ENCODE results near the gene ABR. TPM values are rescaled to one million over a fixed set of nuclear protein-coding genes. Genes with fewer than 3 reads are reported as not detected.

ABR gene
- total RNA-seq, 1 experiment from 2014 or later: 5.6 TPM

DNA sequence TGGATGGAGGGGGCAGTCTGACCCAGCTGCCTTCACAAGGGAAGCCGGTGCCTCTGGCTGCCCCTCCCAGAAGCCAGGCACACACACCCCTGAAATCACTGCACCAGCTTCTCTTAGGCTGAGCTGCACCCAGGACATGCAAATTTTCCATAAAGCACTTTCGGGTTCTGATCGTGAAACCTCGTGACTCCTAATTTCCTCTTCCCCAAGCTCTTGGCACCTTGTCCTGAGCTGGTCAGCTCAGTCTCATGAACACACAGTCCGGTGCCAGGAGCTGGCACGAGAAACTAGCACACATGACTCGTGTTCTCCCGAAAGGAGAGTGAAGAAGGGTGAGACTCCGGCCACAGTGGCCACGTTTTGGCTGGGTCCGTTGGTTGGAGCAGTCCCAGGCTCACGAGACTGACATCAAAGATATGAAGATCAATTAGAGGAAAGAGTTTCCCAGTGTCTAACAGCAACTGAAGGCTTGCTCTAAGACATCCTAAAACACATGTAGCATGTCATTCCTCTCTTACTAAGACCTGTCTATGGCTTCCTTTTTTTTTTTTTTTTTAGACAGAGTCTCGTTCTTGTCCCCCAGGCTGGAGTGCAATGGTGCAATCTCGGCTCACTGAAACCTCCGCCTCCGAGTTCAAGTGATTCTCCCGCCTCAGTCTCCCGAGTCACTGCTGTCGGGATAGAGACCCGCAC is 9.2 kb upstream of the ABR start:
- Histone ChIP-seq H3K9me3 (replicated peaks) (no peaks in the 10 kb centered on the region), H3K27me3 (no peaks in the 10 kb centered on the region), H3K27ac (no peak overlapping the region), H3K4me1 (no peaks in the 10 kb centered on the region), H3K4me3 (no peak overlapping the region), H3K36me3 (no peaks in the 10 kb centered on the region)
- no peak for DNase-seq

DNA sequence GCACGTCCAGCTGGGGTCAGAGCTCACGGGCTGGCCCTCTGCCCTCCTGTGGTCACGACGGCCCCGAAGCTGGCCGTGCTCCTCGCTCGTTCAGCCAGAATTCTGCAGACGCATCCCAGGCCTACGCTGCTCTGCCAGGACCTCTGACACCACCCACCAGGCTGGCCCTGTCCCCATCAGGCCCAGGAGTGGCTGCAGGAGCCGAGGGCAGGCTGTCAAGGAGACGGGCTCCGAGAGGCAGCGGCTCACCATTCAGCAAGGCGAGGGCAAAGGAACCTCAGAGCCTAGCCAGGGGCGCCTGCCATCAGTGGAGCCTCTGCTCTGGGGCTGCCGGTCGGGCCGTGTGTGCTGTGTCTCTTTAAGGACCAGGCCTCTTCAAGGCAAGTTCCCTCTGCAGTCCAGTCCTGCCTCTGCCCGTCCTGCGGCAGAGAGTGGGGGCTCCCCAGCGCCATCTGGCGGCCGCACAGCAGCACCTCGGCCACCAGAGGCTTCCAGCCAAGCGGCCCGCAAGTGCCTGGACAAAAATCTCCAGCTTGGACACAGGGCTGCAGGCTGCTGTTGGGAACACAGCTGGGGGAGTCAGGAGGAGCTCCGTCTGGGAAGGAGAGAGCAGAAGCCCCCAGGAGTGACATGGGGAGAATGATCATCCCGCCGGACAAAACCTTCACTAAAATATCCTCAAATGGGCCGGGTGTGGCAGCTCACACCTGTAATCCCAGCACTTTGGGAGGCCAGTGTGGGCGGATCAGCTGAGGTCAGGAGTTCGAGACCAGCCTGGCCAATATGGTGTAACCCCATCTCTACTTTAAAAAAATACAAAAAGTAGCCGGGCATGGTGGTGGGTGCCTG is 7.4 kb upstream of the ABR start:
- DNase-seq: peak; percentile 70 to 80
- no peak overlapping the region for H3K27ac ChIP-seq
- H3K27me3 ChIP-seq: no peaks in the 10 kb centered on the region
- no peak overlapping the region for H3K4me3 ChIP-seq
- H3K9me3 ChIP-seq (replicated peaks): no peaks in the 10 kb centered on the region
- no peaks in the 10 kb centered on the region for H3K36me3 ChIP-seq
- 0 out of 2 replicates have a peak, but pooled peaks cover 5% of the 10 kb centered on the region for H3K4me1 ChIP-seq

DNA sequence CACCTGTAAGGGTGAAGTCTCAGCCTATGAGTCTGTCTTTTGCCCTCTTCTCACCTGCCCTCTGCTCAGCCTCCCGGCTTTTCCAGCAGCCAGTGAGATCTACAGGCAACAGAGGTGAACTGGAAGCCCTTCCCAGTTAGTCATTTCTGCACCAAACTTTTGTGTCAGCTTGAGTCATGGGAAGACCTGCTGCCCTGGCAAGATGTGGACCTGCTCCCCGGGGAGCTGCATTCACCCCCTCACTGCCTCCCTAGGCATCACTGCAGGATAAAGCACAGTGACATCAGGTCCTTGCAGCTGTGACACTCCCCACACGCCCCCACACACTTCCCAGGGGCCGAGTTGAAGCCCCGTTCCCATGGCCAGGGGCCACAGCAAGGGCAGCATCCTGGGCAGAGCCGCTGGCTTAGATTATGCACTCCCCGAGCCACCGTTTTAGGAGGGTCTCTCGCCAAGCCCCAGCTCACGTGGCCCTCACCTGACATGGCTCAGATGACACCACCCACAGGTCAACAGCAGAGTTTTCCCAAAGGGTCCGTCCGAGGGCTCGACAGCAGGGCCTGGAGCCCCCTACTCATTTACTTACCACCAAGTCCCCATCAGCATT is 6.5 kb upstream of the ABR start:
- Histone ChIP-seq H3K9me3 (replicated peaks) (no peaks in the 10 kb centered on the region), H3K36me3 (no peaks in the 10 kb centered on the region), H3K27me3 (no peaks in the 10 kb centered on the region), H3K4me3 (no peak overlapping the region), H3K4me1 (0 out of 2 replicates have a peak, but pooled peaks cover 5% of the 10 kb centered on the region), H3K27ac (no peak overlapping the region)
- DNase-seq: no peak

DNA sequence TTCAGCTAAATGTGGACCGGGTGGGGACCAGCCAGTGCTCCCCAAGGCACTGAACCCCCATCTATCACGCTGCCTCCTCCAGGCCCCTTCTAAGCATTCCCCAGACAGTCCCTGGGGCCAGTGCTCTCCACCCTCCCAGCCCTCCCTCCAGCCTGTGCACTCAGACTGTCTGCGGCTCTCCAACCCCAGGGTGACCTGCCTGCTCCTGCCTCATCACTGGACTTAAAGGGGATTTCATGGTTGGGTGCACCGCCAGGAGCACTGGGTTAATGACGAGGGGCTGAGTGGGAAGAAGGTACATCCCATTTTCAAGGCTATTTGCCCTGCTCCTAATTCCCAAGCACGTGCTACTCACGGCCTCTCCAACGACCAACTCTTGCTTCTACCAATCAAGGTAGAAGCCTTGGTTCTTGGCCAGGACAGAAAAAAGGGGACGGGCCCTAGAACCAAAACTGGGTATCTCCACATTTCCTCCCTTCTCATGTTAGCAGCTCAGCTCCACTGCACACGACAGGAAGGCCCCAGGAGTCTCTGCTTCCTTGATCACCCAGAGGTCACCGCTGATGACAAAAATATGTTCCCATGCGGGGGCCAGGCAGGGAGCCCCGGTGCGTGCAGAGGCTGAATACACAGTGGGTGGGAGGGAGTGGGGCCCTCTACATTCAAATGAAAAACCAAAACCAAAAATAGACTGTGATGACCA is 3.5 kb upstream of the ABR start:
- H3K4me3 ChIP-seq: no peak overlapping the region
- no peaks in the 10 kb centered on the region for H3K27me3 ChIP-seq
- no peak overlapping the region for H3K27ac ChIP-seq
- DNase-seq: peak; percentile 15 to 34
- H3K36me3 ChIP-seq: no peaks in the 10 kb centered on the region
- 0 out of 2 replicates have a peak, but pooled peaks cover 5% of the 10 kb centered on the region for H3K4me1 ChIP-seq
- H3K9me3 ChIP-seq (replicated peaks): no peaks in the 10 kb centered on the region

DNA sequence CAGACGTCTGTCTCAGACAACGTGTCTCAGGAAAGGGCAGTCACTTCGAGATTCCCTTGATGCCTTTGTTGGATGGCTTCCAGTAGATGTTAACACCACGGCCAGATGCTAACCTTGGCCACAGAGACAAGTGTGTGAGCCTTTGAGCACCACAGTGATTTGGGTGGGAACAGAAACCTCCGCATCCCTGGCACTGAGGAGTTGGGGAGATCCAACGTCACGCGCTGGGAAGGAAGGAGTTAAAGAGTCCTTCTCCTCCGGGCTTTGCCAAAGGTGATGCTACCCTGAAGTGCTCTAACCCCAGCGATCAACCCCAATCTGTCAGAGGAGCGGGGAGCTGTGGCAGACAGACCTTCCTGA is 3.0 kb upstream of the ABR start:
- H3K4me1 ChIP-seq: 0 out of 2 replicates have a peak, but pooled peaks cover 5% of the 10 kb centered on the region
- no peaks in the 10 kb centered on the region for H3K27me3 ChIP-seq

DNA sequence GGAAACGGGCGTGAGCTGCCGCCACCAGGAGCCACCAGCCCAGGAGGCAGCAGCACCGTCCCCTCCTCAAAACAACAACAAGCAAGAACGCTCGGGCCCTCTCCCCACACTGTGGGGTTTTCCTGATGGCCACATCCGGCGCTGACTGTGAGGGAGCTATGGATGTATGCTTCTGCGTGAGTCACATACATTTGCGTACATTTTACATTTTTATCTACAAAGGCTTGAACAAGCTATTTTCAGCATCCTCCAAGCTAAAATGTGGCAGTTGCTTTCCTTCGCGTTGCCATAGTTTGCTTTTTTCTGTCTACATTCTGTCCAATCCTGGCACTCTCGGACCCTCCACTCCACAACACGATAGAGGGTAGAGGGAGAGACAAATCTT is 2.0 kb upstream of the ABR start:
- Histone ChIP-seq H3K9me3 (replicated peaks) (no peaks in the 10 kb centered on the region), H3K27me3 (no peaks in the 10 kb centered on the region), H3K27ac (no peak overlapping the region), H3K4me1 (0 out of 2 replicates have a peak, but pooled peaks cover 5% of the 10 kb centered on the region), H3K36me3 (no peaks in the 10 kb centered on the region), H3K4me3 (no peak overlapping the region)
- DNase-seq: no peak

More for the DNA sequence above, 3.0 kb upstream of the ABR start:
- H3K9me3 ChIP-seq (replicated peaks): no peaks in the 10 kb centered on the region
- DNase-seq: no peak
- H3K36me3 ChIP-seq: no peaks in the 10 kb centered on the region
- no peak overlapping the region for H3K4me3 ChIP-seq
- H3K27ac ChIP-seq: no peak overlapping the region

DNA sequence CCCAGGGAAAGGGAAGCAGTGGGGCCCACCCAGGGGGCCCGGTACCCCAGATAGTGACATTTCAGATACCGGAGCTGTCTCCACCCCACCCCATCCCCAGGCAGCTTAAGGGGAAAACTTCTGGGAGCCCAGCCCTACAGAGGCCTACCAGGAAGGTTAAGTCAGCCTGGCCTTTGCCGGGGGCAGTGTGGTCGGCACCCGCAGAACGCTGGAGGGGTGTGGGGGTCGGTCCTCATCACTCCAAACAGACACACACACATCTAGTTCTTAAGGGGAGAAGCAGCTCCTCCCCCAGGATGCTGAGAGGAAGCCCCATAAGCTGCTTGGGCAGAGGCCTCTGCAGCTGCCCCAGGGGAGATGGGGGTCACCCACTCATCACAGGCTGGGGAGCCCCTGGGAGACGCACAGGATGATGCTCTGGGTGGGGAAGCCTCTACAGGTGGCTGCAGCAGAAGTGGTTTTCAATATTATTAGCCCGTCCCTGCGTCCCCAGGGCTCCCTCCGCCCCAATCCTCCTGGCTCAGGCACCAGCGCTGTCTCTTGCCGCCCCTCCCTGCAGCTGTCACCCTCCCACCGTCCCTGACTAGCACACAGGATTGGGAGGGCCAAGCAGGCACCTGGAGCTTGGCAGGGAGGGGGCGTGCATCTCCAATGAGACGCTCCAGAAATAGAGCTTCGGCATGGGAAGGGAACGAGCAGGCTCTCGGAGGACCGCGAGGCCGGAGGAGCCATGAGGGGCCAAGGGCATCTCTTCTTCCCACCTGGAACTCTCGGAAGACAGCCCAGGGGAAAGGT is 1.4 kb upstream of the ABR start:
- Histone ChIP-seq H3K27ac (no peak overlapping the region), H3K27me3 (no peaks in the 10 kb centered on the region), H3K36me3 (no peaks in the 10 kb centered on the region), H3K4me3 (no peak overlapping the region), H3K9me3 (replicated peaks) (no peaks in the 10 kb centered on the region), H3K4me1 (0 out of 2 replicates have a peak, but pooled peaks cover 5% of the 10 kb centered on the region)
- DNase-seq: peak; percentile 18 to 38

DNA sequence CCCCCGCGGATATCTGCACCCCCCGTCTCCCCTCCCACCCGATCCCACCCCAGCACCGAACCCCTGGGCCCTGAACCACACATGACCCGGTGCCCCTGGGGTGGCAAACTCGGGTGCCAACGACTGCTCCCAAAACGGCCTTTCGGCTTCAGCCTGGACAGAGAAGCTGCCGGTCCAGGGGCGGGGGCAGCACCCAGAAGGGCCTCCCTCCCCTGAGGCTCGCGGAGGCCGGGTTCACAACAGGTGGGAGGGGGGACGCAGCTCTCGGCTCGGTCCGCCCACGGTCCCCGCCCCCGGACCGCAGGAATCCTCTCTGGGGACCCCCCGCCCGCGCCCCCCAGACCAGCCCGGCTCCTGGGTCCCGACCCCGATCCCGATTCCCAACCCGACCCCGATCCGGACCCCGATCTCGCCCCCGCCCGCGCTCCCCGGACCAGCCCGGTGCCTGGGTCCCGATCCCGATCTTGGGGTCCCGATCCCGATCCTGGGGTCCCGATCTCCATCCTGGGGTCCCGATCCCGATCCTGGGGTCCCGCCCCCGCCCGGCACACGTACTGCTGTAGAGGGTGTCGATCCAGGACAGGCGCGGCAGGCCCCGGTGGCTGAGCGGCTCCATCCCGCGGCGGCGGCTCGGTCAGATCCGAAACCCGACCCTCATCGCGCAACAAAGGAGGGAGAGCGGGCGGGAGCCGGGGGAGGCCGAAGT is 516 bp downstream of the ABR start:
- 0 out of 2 replicates have a peak, but pooled peaks cover 5% of the 10 kb centered on the region for H3K4me1 ChIP-seq
- H3K36me3 ChIP-seq: no peaks in the 10 kb centered on the region
- no peaks in the 10 kb centered on the region for H3K9me3 ChIP-seq (replicated peaks)
- H3K27ac ChIP-seq: no peak overlapping the region
- H3K4me3 ChIP-seq: peak overlapping the region; percentile 42
- no peak for DNase-seq
- H3K27me3 ChIP-seq: no peaks in the 10 kb centered on the region

DNA sequence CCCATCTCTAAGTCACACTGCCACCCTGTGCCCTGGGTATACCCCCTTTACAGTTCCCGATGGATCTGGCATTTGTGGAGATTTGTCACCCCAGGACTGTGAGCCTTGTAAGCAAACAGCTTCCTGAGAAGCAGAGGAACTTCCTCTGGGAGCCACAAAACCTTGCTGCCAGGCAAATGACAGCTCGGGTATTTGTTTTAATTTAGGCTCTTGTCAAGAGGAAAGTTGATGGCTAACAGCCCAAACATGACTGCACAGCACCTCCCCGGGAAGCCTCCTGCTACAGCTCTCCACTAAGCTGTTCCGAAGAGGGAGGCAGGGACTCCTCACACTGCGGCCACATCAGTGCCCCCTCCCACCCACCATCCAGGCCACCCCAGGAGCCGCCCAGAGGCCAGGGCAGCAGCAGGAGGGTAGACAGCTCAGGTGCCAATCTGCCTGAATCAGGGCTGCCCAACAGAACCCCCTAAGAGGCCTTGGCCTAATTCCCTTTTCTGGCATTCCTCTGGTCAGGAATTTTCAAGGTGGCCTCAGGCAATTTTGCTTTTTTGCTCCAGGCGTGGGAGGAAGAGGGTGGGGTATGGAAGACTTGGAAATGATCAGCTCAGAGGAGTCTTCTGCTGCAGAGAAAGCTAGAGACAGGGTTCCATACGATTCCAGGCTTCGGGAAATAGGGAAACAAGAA is 2.6 kb downstream of the ABR start:
- H3K4me1 ChIP-seq: no peaks in the 10 kb centered on the region
- no peaks in the 10 kb centered on the region for H3K36me3 ChIP-seq
- DNase-seq: no peak
- H3K27me3 ChIP-seq: no peaks in the 10 kb centered on the region
- no peaks in the 10 kb centered on the region for H3K9me3 ChIP-seq (replicated peaks)
- H3K27ac ChIP-seq: no peak overlapping the region
- no peak overlapping the region for H3K4me3 ChIP-seq

DNA sequence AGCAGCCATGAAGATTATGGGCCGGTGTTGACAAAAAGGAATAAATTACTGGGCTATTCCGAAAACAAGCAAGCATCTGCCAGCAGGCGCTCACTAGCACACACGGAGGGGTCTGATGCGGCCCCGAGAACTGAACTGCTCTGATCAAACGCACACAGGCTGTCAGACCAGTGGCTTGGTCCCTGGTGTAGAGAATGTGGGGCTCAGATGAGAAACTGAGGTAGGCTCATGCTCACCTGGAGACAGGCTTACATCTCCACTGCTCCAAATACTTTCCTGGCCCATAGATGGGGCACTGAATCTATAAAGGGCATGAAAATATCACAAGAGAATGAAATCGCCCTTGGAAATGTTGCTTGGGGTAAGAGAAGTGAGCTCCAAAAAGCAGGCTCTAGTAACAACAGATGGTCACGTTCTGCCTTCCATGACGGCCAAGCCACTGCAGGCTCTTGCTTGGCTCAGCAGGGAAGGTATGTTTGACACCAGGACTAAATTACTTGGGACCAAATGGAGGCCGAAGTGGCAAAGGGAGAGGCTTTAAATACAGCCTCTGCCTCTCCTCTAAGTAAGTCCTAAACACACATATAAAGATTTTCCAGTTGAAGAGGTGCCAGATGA is 5.4 kb downstream of the ABR start:
- no peaks in the 10 kb centered on the region for H3K27me3 ChIP-seq
- H3K36me3 ChIP-seq: no peaks in the 10 kb centered on the region
- no peaks in the 10 kb centered on the region for H3K9me3 ChIP-seq (replicated peaks)
- no peak overlapping the region for H3K27ac ChIP-seq
- no peak overlapping the region for H3K4me3 ChIP-seq
- no peak for DNase-seq
- H3K4me1 ChIP-seq: no peaks in the 10 kb centered on the region

DNA sequence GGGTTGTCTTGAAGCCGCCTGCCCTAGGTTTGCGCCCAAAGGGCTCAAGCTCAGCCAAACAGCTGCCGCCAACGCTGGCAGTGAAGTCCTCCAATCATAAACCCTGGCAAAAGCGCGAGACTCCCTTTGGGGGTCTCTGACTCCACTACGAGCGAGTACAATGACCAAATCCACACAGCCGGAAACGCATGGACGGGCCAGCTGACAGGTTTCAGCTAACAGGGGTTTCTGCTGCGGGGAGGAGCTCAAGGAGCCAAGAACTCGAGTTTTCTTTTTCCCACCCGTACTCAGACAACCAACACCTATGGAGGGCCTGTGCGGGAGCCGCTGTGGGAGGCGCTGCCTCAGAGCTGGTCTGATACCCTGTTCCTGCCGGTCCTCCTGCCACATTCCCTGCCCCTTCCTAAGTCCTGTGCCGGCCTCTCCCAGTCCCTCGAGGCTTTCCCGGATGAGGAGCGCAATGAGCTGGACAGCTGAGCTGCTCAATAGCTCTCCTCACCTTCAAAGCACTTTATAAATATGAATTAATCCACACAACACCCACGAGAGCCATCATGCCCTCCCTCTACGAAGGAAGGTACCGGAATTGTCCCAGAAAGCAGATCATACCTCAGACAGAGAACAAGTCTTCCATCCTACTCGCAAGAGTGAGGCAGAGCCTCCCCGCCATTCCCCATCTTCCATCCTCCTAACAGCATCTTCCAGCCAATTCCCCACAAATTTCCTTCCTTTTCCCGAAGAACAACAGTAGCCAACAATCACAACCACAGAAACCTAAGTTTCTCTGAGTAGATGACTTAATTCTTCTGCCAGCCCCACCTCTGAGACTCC is 6.1 kb downstream of the ABR start:
- no peaks in the 10 kb centered on the region for H3K36me3 ChIP-seq

DNA sequence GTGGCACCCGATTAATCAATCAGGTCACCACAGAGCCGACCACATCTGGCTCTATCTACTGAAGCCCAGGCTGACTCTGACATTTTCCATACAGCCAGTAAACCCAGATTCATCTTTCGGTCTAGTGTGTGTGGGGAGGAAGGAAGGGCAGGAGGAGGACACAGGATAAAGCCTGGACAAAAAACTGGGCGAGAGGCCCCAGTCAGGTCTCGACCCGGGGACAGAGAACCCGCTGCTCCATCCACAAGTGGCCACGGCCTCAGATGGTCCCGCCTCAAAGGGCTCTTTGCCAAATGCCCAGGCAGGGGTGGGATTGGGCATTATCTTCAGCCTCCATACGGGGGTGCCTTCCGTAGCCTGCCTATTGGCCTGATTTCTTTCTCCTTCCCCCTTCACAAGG is 7.8 kb downstream of the ABR start:
- no peak for DNase-seq
- Histone ChIP-seq H3K9me3 (replicated peaks) (no peaks in the 10 kb centered on the region), H3K27ac (no peak overlapping the region), H3K27me3 (no peaks in the 10 kb centered on the region), H3K4me3 (no peak overlapping the region), H3K4me1 (no peaks in the 10 kb centered on the region), H3K36me3 (no peaks in the 10 kb centered on the region)

More for the DNA sequence above, 6.1 kb downstream of the ABR start:
- Histone ChIP-seq H3K4me1 (no peaks in the 10 kb centered on the region), H3K27ac (no peak overlapping the region), H3K27me3 (no peaks in the 10 kb centered on the region), H3K9me3 (replicated peaks) (no peaks in the 10 kb centered on the region), H3K4me3 (no peak overlapping the region)
- DNase-seq: no peak

Data from SJCRH30 (cell line).